Umbilical cord (tissue), 2 donors: ENCODE results near the gene GPR39. TPM values are rescaled to one million over a fixed set of nuclear protein-coding genes. Genes with fewer than 3 reads are reported as not detected.
A peak's percentile ranks its signal among the peaks of the same experiment; 100 is the strongest.

ENCODE experiments used
- DNase-seq: peaks from one replicate; pipeline ENCODE4 v3.0.0-alpha.2; 2015; ENCODE audit warnings: low spot score
- total RNA-seq: library from RNA; depleted of rRNA; stranded (reverse); fragments of >200 nt; gene quantifications from one replicate; pipeline ENCODE4 v1.2.3, GENCODE V29; 2014; ENCODE audit warnings: low replicate concordance; ENCODE audit not compliant: insufficient read depth

GPR39 gene
- total RNA-seq, 1 donor from 2014 or later = 7.7 TPM

DNA sequence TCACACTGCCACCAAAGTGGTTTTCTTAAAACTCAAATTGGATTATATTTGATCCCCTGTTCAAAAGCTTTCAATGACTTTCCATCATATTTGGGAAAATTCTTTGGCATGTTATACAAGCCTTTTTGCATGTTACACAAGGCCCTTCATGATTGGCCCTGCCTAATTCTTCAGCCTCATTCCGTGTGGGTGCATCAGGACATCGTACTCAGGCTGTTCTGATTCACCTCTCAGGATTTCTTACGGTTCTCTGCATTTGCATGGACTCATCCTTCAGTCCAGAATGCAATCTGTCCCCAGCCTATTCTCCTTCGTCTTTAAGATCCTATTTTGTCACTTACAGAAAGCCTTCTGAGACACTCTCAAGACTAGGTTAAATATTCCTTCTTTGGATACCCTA, 145.6 kb downstream of the GPR39 start:
- DNase-seq = no peak

DNA sequence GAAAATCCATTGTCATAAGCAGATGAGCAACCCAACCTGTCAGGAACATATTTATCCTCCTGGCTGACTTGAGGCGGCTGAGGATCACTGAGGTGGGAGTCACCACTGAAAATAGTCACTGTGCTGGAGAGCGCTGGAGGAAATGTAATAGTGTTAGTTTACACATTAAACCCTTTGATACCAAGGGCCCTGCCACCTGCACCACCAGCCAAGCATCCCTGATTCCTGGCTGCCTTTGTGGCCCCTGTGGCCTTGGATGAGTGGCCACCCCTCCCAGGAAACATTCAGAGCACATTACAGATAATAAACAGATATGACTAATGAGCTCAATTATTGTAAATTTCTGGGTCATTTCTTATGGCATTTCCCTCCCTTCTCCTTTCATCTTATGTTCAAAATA, 147.5 kb downstream of the GPR39 start:
- DNase-seq = no peak

DNA sequence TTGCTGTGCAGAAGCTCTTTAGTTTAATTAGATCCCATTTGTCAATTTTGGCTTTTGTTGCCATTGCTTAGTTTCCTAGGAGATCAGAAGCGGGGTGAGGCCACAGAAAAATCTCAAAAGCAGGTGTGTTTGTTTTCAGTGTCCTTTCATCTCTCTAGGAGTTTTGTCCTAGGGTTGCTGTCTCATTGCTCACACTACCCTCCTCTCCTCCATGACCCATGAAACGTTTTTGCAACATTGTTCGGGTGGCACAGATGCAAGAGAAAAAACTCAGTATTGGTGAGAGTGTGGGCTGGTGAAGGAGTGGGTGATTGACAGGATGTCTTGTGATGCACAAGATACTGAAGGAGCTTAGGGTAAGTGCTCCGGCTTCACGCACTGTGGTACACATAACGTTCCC, 149.8 kb downstream of the GPR39 start:
- DNase-seq = no peak

DNA sequence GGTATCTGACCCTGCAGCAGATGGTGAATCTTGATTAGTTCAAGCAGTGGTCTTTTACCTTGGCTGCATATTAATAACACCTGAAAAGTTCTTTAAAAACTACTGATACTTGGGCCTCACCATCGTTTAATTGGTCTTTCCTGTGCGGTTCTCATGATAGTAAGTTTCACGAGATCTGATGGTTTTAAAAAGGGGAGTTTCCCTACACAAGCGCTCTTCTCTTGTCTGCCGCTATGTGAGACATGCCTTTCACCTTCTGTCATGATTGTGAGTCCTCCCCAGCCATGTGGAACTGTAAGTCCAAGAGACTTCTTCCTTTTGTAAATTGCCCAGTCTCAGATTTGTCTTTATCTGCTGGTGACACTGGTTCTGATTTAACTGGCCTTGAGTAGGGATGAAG, 151.1 kb downstream of the GPR39 start:
- no peak for DNase-seq

DNA sequence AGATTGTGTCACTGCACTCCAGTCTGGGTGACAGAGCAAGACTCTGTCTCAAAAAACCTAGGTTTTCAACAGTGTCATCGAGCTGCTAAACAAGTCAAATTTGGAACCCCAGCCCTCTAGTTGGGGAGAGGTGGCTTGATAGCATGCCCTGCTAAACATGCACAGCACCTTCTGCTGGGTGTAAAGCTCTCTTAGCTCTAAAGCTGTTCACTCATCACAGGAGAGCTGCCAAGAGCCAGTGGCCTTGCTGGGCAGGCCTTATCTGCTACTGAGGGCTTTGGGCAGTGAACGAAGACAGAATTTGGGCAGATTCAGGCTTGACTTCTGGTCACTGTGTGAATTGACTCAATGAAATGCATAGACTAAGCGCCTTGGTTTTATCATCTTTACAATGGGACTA, 152.1 kb downstream of the GPR39 start:
- no peak for DNase-seq

DNA sequence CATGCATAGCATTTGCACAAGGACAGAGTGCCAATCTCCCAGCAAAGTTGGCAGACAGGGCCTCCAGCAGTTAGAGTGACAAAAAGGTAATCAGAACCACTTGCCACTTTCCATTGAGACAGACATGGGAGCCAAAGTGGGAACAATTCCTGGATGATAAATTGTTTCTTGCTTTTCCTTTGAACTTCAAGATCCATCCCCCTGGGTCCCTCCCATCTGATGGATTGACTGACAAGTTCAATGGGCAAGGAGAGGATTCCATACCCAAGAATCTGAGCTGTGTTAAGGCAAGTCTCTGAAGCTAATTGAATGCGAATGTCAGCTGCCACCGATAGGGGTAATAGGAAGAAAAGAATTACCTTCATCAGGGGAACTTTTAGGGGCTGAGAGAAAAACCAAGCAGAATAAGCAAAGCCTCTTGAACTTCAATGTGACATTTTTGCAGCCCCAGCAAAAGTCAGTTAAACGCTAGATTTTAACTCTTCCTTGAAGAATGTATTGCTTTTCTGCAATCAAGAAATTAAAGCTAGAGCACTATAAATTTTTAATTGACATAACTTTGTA, 156.9 kb downstream of the GPR39 start:
- no peak for DNase-seq

DNA sequence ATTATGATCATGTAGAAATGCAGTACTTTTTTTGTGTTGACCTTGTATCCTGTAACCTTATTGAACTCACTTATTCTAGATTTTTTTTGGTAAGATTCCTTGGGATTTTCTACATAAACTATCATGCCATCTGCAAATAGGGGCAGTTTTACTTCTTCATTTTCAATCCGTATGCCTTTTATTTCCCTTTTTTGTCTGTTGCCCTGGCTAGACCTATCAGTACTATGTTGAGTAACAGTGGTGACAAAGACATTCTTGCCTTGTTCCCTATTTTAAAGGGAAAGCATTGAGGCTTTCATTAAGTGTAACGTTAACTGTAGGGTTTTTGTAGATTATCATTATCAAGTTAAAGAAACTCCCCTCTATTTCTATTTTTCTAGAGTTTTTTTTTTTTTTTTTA, 161.1 kb downstream of the GPR39 start:
- DNase-seq = peak; percentile 27

DNA sequence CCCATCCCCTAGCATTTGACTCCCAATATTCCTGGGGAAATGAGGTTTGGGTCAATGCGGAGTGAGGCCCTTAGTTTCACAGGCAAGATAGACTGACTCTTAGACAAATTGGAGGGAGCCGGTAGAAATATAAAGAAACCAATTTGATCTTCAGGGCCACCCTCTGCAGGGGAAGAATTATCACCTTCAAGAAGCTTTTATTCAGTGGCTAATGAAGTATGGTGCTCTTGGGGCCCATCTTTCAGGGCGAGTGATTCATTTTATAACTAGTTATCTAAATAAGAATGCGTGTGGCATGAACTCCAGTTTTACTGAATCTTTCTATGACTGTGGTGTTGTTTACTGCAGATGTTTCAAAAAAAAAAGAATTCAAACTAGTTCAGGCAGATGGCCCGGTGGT, 165.0 kb downstream of the GPR39 start:
- DNase-seq = no peak

DNA sequence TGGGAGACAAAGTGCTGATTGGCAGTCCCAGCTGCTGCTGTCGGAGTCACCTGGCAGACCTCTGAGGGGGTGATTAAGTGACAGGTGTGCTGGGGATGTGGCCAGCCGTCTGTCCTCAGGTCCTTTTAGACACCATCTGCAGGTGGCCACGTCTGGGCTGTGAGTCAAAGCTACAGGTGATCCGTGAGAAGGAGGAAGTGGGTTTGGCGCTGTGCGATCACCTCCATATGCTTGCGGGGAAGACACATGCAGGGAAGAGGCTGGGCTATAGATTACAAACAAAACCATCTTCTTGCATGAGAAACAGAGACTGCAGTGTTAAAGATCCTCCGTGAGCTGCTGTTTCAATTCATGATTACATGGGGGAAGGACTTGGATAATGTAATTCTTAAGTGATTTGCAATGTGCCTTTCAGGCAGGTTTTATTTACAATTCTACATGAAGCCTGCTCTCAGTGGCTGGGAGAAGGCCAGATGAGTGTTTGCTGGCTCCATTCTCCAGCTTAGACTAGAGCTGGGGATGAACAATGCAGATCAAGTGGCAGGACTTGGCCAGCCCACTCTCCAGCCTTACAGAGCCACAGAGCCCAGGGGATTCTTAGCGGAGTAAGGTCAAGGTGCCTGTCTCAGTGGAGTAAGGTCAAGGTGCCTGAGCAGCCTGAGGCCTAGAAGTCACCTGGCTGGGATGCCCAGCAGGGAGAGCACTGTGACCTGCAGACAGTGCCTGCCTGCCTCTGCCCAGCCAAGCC, 165.6 kb downstream of the GPR39 start:
- DNase-seq = peak; percentile 10

DNA sequence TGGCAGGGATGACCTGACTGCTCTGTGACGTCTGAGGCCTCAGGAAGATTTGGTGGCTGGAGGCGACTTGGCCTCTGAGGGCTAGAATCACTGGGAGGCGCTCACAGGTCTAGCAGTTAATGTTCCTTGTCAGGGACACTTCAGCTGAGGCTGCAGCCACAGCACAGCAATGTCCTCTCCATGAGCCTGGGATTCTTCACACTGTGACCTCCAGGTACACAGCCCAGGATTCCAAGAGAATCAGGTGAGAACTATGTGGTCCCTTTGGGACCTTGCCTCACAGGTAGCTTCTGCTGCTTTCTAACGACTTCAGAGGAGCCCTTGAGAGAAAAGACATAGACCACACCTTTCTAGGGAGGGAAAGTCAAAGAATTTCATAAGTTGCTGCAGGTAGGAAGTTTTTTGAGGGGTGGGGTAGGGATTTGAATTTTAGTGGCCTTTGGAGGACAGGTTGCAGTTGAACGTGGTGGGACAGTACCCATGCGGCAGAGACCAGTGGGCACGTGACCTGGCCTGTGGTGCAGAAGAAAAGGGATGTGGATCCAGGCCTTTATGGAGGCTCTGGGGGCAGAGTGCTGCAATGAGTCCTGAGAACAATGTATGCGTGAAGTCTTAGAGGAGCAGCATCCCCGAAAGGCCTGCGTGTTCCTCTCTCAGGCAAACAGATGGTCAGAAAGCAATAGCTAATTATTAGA, 167.2 kb downstream of the GPR39 start:
- no peak for DNase-seq

DNA sequence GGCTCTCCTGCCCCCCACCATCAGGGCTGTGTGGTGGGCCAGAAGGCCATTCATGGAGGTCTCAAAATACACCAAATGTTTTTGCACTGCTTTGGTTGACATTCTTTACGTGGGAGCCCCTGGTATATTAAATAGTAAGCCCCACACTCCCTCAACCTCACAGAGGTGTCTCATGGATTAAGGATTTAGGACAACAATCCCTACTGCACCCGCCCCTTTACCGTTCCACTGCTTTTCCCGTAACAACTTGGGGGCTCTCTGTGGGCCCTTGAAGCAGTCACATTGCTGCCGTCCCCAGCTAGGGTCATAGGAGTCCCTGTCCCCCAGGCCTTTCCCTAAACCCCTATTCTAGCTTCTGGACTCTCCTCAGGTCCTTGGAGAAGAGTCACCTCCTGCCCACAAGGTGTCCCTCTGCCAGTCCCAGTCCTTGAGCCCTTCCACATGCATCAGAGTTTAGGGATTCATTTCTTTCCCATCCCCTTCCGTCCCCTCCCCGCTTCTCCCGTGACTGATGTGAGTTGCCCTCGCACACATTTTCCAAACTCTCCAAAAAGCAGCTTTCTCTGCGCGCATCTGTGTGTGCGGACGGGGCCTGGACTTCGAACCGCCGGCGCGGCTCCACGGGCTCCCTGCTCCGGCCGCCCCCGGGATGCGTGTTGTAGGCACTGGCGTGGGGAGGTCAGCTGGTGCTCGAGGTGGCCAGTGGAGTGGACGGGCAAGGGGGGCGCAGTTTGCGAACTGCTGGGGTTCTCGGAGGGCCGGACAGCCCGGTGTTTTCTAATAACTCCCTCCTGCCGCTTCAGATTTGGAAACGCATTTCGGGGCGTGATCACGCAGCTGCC, 168.6 kb downstream of the GPR39 start:
- no peak for DNase-seq

DNA sequence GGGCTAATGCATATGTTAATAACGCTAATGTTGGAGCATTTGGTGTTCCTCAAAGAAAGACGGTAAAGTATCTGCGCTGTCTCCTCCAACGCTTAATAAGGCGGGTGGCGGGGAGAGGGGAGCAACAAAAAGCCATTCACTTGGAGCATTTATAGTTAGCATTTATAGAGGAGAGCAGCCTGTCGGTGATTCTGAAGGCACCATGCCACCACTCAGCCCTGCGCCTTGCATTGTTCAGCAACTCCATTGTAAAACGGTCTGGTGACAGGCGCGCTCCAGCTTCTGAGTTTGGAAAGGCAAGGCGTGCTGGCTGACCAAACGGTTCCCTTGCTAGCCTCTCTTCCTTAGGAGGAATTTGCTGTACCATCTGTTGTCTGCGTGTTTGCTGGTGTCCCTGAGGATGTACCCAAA, 169.5 kb downstream of the GPR39 start:
- no peak for DNase-seq

DNA sequence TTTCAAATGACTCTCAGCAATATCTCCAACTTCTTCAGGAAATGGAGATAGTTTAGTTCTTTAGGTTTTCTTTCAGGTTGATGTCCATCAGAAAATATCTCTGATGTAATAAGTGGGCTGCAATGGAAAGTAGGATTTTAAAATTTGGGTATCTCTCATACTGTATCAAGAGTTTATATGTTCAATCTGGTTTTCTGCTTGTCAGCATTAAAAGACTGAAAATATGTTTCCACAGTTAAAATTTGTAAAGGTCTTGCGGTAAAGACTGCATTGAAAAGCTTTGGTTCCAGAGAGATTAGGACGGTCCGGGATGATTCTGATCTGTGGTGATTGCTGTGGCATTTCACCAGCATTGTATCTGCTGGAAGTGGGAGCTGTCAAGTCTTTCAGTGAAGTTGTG, 170.2 kb downstream of the GPR39 start:
- no peak for DNase-seq

DNA sequence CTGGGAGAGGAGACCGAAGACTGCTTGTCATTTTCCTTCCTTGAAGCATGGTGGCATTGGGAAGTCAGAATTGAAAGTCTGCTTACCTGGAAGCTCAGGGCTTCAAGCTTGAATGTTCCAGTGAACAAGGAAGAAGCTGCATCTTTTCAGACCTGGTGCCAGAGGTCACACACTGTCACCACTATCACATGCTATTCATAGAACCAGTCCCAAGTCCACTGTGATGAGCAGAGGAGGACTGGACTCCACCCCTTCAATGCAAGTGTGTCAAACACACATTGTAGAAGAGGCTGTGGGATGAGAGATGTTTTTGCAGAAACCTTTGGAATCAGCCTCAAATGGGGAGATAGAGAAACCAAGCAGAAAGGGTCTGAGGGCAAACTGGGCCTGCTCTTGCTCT, 172.0 kb downstream of the GPR39 start:
- no peak for DNase-seq

DNA sequence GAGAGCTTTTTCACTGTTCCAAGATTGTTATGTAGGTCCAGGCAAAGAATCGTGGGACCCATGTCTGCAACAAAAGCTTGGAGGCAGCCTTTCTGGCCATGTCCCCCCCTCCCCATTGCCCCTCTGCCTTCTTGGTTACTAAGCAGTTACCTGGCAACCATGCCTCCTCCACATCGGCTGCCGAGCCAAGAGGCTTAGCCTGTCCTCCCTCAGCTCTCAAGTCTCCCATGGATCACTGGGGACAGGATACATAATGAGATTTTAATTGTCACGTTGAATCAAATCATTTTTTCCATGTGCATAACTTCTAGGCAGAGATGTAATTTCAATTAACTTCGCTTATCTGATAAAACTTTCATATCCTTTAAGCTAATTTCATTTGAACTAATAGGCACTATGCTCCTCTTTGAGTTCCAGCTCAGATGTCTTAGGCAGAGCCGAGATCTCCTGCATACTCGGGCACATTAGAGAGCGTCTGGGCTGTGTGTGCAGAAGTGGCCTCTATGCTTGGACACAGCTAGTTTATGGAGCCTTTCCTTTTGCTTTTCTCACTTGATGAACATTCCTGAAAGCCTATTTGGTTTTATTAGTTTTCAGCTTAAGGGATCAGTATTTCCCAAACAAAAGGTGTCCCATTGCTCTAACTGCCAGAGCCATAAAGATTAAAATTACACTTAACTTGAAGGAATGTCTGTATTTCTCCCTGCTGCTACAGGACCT, 172.7 kb downstream of the GPR39 start:
- no peak for DNase-seq

DNA sequence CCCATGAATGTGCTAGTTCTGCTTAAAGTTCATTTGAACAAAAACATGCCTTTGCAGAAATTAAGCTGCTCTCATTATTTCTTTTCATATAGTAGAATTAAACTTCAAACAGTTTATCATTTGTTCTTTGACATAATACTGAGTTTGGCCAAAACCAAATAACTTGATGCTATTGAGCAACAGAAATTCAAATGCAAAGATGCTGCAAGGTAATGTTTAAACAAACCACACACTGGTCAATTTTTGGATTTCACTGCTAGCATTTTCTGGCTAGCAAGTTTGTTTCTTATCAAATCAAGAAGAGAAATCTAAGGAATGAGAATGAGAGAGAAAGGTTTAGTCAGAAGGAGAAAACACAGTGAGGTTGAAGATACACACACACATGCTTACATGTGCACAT, 173.4 kb downstream of the GPR39 start:
- no peak for DNase-seq

DNA sequence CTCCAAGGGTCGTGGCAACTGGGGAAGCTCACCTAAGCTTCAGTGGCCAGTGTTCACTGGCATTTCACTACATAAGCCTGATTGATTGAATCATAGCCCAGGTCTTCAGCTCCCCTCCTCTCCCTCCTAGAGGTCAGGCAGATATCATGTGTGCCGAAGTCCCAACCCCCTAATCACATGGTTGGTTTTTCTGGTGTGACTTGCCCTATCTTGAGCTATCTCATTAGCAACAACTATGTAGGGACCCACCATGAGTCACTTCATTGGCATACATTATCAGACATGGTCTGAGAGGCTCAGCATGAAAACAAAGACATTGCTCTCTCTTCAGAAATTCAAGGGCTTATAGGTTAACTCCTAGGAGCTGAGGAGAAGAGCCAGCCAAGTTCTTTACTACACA, 176.6 kb downstream of the GPR39 start:
- DNase-seq = no peak

DNA sequence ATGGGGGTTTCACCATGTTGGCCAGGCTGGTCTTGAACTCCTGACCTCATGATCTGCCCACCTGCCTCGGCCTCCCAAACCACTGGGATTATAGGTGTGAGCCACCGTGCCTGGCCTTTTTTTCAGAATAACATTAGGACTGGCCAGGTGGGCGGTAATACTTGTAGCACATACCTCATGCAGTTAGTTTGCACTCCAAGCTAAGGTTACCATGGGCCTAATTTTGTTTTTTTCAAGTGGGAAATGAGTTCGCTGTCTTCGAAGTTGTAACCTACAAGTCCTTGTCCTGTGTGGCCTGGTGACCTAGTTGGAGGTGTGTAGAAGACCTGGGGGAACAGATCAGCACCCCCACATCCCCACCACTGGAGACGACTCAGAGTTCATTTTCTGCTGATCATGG, 178.6 kb downstream of the GPR39 start:
- no peak for DNase-seq

DNA sequence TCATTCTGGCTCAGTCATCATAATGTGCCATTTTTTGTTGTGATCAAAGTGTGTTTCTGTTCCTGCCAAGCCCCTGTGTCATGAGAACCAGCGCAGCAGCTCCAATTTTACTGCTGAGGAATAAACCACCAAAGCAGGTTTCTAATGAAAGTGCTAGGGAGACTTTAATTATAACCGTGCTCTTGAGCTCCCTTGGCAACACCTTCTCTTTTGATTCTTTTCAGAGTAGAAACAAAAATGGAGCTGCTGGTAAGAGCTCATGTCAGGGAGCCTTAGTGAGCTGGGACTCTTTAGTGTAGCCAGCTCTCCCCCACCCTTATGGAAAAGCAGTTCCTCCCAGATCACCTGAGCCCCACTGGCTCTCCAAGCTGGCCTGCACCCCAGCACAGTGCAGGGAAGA, 179.1 kb downstream of the GPR39 start:
- no peak for DNase-seq

DNA sequence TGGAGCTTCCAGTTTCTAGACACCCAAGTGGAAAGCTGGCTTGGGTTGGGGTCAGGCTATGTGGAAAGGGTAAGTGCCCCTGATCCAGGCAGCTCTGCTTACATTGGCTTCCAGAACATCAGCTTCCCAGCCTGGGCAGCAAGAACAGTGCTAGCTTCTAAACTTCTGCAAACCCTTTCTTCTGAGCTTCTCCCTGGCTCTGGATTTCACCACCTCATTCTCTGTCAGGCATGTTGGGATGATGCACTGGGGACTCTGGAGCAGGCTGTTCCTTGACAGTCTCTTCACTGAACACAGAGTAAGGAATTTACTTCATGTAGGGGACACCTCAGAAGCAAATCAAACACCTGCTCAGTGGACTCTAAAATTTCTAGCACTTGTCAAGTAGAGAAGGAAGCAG, 180.6 kb downstream of the GPR39 start:
- no peak for DNase-seq

DNA sequence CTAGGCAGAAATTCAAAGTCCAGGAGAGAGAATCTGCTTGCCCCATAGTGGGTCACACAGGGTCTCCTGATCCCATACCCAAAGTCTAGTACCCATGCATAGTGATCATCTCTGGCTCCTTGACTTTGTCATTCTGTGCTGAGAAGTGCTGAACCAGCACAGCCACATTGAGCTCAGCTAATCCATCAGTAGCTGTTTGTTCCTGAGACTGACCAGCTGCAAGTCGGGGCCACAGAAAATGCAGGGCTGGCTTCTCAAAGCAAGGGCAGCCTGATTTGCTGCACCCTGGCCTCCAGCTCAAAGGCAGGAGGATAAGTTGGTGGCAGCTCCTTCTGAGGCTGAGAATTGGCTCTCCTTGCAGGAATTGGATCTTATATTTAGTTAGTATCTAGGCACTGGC, 181.2 kb downstream of the GPR39 start:
- DNase-seq = no peak

DNA sequence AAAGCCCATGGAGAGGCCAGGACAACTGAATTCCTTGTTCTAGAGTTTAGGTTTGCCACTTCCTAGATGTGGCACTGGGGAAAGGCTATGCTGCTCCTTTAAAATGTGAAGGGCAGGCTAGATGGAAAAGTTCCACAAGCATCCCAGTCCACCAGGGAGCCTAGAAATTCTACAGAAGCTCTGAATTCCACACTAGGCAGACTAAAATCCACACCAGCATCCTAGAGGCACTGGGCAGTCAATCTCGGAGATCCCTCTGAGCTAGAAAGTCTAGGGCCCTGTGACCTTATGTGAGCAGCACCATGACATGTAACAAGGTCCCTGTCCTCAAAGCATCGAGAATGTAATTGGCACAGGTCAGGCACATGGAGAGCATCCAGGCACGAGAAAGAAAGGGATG, 181.9 kb downstream of the GPR39 start:
- no peak for DNase-seq
